VCaP (cell line): Measurements from ENCODE around the gene LPIN3.
A peak's percentile ranks its signal among the peaks of the same experiment; 100 is the strongest.

Source experiments
- H3K27ac ChIP-seq: fragments of 450-650 bp; 2 replicates; pipeline ENCODE4 v1.5.1; 2017
- CTCF ChIP-seq: fragments of 450-650 bp; conservative IDR thresholded peaks from 2 replicates; pipeline ENCODE4 v1.5.1; 2017; ENCODE audit warnings: mild to moderate bottlenecking, moderate library complexity

Gene LPIN3

GRCh38 chr20:41340327-41341055, at the start of gene LPIN3:
Gene LPIN3, plus strand, starts transcription at chr20:41340821. Its CDS starts 4,983 bp downstream, at chr20:41345804.
- TF ChIP-seq CTCF = peak; percentile 56
- H3K27ac ChIP-seq = peak within 1 kb of the TSS; percentile 82

- H3K27ac ChIP-seq = no peak overlapping the region
- TF ChIP-seq CTCF = no peak
Observed at GRCh38 chr20:41293269-41294037, 47.2 kb upstream of the LPIN3 start.

DNA sequence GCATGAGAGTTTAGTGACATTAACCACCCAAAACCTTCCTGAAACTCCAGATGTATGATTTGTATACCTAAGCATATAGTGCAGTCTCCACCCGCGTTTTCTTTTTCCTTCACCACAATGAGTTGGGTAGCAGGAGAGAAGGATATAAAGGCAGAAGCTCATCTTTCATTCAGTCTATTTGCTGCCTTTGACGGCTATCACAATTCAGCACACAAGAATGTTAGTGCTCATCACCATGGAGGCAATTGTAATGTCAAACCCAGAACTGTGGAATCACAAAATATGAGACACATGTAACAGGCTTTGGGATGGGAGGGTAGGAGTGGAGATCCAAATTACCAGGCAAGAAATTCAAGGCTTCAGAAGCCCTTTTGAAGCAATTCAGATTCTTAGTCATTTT, 40.7 kb upstream of the LPIN3 start:
- H3K27ac ChIP-seq = no peak overlapping the region
- no peak for TF ChIP-seq CTCF

DNA sequence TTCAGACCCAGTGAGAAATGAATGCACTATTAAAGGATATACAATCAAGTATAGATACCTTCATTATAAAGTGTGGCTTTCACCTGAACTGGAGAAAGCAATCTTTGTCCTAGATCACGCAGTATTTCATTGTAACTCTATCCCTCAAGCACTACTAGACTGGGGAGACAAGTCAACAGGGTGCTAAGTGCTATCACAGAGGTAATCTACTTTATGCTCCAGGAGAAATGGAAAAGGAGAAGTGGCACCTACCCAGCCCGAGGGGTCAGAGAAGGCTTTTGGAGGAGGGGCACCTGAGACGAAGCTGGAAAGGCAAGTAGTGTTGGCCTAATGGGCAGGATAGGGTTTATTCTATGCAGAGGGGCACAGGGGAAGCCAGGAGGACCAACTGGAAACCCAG, 40.2 kb upstream of the LPIN3 start:
- no peak overlapping the region for H3K27ac ChIP-seq
- TF ChIP-seq CTCF = no peak

DNA sequence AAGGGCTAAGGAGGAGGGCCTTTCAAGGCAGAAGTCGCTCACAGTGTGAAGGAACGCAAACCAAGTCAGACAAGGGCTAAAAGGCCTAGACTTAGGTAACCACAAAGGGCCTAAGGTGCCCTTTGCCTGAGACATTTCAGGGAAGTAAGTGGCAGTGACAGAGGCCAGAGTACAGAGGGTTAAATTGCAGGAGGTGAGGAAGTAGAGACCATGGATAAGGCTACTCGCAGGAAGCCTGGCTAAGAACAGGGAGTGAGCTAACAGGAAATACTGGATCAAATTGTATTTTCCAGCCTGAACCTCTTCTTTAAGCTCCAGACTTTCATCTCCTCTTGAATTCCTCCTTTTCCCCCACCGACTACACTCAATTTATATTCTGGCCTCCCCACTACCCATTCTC, 39.7 kb upstream of the LPIN3 start:
- H3K27ac ChIP-seq = no peak overlapping the region
- no peak for TF ChIP-seq CTCF

DNA sequence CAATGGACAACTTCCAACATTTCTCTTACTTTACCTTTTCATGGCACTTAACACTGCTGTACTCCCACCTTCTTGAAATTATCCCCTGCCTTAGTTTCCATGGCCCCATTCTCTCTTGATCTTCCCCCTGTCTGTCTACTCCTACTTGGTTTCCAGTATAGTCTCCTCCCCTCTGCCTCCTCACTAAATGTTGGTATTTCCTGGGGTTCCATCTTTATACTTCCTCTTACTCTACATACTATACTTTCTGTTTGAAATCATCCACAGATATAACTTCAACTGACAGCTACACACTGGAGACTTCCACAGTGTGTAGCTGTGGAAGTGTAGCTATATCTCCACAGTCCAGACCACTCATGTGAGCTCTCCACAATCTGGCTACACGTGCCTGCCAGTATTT, 36.6 kb upstream of the LPIN3 start:
- TF ChIP-seq CTCF = no peak
- no peak overlapping the region for H3K27ac ChIP-seq

DNA sequence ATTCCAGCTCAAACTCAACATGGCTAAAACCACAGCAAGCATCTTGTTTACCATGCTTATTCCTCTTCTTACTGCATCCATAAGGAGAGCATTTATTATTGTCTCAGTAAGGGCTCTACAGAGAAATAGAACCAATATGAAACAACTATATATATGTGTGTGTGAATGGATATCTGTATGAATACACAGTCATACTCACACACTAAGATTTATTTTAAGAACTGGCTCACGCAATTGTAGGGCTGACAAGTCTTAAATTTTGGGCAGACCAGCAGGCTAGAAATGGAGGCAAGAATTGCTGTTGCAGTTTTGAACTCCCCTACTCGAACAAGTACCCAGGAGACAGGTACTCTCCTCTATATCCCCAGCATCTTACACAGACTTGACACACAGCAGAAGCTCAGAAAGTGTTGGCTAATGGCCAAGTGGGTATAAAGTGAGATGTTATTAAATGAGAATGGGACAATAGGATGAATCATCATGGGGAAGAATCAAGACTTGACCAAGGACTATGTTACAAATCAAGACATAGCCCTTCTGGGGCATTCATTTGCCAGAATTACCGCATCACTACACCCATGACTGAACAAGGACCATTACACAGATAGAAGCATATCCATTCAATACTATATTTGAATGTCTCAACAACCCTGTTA, 36.1 kb upstream of the LPIN3 start:
- H3K27ac ChIP-seq = no peak overlapping the region
- TF ChIP-seq CTCF = no peak
